SJSA1 (cell line): ENCODE measurements around the gene CDKN1A. TPM values are rescaled to one million over a fixed set of nuclear protein-coding genes. Genes with fewer than 3 reads are reported as not detected.

ENCODE experiments used
- DNase-seq, 2 experiments: peaks; one replicate each; pipeline ENCODE4 v3.0.0-alpha.2; 2015 to 2020; ENCODE audit warnings: low spot score in 2 of 2, low read depth in 1 of 2
- H3K27ac ChIP-seq: fragments of 250-450 bp; sonication (Bioruptor Pico); 2 replicates; pipeline ENCODE4 v1.5.1; 2020; ENCODE audit warnings: mild to moderate bottlenecking, moderate library complexity
- H3K27me3 ChIP-seq: fragments of 250-450 bp; sonication (Bioruptor Pico); replicated peaks from 2 replicates; pipeline ENCODE4 v1.5.1; 2020; ENCODE audit warnings: mild to moderate bottlenecking, moderate library complexity
- H3K36me3 ChIP-seq: fragments of 250-450 bp; sonication (Bioruptor Pico); 2 replicates; pipeline ENCODE4 v1.5.1; 2020; ENCODE audit warnings: mild to moderate bottlenecking
- H3K4me1 ChIP-seq: fragments of 250-450 bp; sonication (Bioruptor Pico); replicated peaks from 2 replicates; pipeline ENCODE4 v1.6.1; 2021; ENCODE audit warnings: mild to moderate bottlenecking
- H3K4me3 ChIP-seq: fragments of 250-450 bp; sonication (Bioruptor Pico); 2 replicates; pipeline ENCODE4 v1.5.1; 2020; ENCODE audit warnings: mild to moderate bottlenecking
- H3K9me3 ChIP-seq: fragments of 250-450 bp; sonication (Bioruptor Pico); replicated peaks from 2 replicates; pipeline ENCODE4 v1.5.1; 2020; ENCODE audit warnings: mild to moderate bottlenecking
- total RNA-seq: library from RNA; depleted of rRNA; stranded (reverse); fragments of >200 nt; shearing (Covaris generic); gene quantifications from 2 replicates; pipeline ENCODE4 v1.2.3, GENCODE V29; 2014

CDKN1A gene
- total RNA-seq, 1 experiment from 2014 or later = 133 TPM

- no peaks in the 10 kb centered on the region for H3K27me3 ChIP-seq
- H3K4me1 ChIP-seq = peaks cover 36% of the 10 kb centered on the region
- no peak overlapping the region for H3K4me3 ChIP-seq
- H3K36me3 ChIP-seq = no peaks in the 10 kb centered on the region
- no peak for DNase-seq
- no peak overlapping the region for H3K27ac ChIP-seq
- no peaks in the 10 kb centered on the region; the same call in 1 of the 2 replicates for H3K9me3 ChIP-seq
These were observed 15.7 kb upstream of the CDKN1A start for GRCh38 chr6:36662827-36663256.

DNA sequence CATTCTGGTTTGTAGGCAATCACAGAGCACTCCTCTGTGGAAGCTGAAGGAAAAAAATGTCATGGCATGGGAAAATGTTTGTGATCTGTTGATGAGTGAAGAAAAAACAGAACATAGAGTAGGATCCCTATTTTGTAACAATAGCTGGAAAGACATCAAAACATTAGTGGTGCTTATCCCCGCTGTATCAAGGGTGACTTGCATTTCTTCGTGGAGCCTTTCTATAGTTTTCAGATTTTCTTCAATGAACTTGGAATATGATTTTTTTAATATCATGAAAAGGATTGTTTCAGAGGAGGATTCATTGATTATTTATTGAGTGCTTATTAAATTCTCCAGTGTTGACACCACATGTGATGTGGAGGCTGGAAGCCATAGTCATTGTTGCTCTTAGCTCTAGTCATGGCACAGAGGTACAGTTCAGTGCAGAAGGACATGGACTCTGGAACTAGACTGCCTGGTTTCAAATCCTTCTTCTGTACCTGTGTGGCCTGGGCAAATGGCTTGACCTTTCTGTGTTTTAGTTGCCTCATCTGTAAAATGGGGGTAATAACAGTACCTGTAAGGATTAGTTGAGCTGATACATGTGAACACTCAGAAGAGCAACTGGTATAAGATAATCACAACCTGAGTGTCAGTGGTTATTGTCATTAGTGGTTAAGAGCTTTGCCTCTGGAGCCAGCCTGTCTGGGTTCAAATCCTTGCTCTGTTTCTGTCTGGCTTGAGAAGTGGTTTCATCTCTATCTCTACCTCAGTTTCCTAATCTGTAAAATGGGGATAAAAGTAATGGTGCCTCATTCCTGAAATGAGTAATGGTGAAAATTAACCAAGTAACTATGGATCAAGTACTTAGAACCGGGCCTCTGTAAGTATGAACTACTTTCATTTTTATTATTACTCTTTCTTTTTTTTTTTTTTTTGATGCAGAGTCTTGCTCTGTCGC is 14.7 kb upstream of the CDKN1A start:
- DNase-seq = no peak
- Histone ChIP-seq H3K9me3 (no peaks in the 10 kb centered on the region; the same call in 1 of the 2 replicates), H3K4me1 (peaks cover 38% of the 10 kb centered on the region), H3K36me3 (no peaks in the 10 kb centered on the region), H3K27ac (no peak overlapping the region), H3K4me3 (no peak overlapping the region), H3K27me3 (no peaks in the 10 kb centered on the region)

- Histone ChIP-seq H3K27ac (no peak overlapping the region), H3K4me3 (no peak overlapping the region), H3K27me3 (no peaks in the 10 kb centered on the region), H3K9me3 (no peaks in the 10 kb centered on the region; the same call in 1 of the 2 replicates), H3K36me3 (no peaks in the 10 kb centered on the region), H3K4me1 (peaks cover 29% of the 10 kb centered on the region)
- no peak for DNase-seq
These were observed 13.3 kb upstream of the CDKN1A start for GRCh38 chr6:36665180-36665579.

DNA sequence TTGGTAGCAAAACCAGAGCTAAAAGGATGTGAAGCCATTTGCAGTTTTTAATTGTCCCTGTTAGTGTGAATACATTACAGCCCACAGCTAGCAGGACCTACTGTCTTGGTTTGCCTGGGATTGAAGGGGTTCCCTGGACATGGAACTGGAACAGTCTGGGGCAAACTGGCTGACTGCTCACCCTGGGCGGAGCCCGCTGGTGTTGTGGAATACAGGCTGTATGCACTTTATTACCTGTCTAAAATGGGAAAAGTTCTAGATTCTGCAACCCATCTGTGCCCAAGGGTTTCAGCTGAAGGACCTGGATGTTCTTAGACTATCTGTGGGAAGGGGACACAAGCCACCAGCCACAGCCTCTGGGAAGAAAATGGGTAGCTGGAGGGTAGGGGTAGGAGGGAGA is 12.2 kb upstream of the CDKN1A start:
- H3K27ac ChIP-seq = peak overlapping the region; percentile 49
- H3K4me1 ChIP-seq = peaks cover 29% of the 10 kb centered on the region
- no peaks in the 10 kb centered on the region for H3K36me3 ChIP-seq
- DNase-seq = no peak
- H3K27me3 ChIP-seq = no peaks in the 10 kb centered on the region
- no peaks in the 10 kb centered on the region; the same call in 1 of the 2 replicates for H3K9me3 ChIP-seq
- H3K4me3 ChIP-seq = no peak overlapping the region

DNA sequence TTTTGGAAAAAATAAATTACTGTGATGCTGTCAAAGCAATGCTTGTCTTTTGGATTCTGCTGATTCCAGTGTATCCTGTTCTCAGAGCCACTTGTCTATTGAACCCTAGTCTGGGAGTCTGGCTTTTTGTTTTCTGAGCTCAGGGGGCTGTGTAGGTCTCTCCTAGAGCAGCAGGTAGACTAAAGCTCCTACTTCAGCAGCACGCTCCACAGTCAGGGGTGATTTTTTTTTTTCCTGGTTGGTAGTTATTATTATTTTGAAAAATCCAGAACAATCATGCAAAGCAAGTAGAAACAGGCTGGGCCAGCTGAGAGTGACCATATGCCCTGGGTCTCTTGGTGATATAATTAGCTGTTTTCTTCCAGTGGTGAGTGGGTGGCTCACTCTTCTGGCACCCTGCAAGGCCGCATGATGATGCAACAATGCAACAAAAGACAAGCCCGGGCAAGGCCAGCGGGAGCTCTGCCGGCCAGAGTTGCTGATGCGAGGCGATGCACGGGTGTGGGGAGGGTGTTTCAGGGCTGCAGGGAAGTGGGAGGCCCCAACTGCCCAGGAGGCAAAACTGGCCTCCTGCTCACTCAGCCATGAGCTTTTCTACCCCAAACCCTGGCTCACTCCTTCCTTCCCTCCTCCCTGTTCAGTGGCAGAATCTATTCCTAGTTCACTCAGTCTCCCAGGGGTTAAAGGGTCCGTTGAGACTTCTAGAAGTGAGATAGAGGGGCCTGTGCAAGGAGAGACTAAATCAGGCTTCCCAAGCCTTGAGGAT is 11.5 kb upstream of the CDKN1A start:
- H3K27me3 ChIP-seq = no peaks in the 10 kb centered on the region
- no peaks in the 10 kb centered on the region; the same call in 1 of the 2 replicates for H3K9me3 ChIP-seq
- no peaks in the 10 kb centered on the region for H3K36me3 ChIP-seq
- DNase-seq = peak; percentile 76 to 88
- peak overlapping the region; percentile 49 for H3K27ac ChIP-seq
- H3K4me1 ChIP-seq = peaks cover 29% of the 10 kb centered on the region
- H3K4me3 ChIP-seq = no peak overlapping the region

DNA sequence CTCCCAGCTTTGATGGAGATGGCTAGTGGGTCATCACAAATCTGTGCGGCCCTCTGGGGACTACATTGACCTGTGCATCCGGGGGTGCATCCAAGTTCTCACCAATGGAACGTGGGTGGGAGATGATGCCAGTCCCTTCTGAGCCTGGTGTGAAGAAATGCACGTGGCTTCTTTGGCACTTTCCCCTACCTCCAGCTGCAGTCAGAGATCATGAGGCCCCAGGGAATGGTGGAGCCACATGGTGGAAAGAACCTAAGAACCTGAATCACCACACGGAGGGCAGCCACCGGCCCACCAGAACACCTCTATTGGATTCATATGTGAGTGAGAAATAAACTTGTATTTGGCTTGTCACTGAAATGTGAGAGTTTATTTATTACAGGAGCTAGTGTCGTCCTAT is 9.9 kb upstream of the CDKN1A start:
- no peak for DNase-seq
- Histone ChIP-seq H3K4me1 (peaks cover 29% of the 10 kb centered on the region), H3K9me3 (no peaks in the 10 kb centered on the region; the same call in 1 of the 2 replicates), H3K27me3 (no peaks in the 10 kb centered on the region), H3K27ac (no peak overlapping the region), H3K36me3 (no peaks in the 10 kb centered on the region), H3K4me3 (no peak overlapping the region)

GRCh38 chr6:36669002-36669401 is 9.5 kb upstream of the CDKN1A start:
- Histone ChIP-seq H3K4me1 (peaks cover 25% of the 10 kb centered on the region), H3K9me3 (no peaks in the 10 kb centered on the region; the same call in 1 of the 2 replicates), H3K36me3 (no peaks in the 10 kb centered on the region), H3K27me3 (no peaks in the 10 kb centered on the region), H3K4me3 (no peak overlapping the region), H3K27ac (no peak overlapping the region)
- DNase-seq = no peak

- Histone ChIP-seq H3K36me3 (no peaks in the 10 kb centered on the region), H3K27ac (no peak overlapping the region), H3K4me3 (no peak overlapping the region), H3K9me3 (no peaks in the 10 kb centered on the region), H3K4me1 (peaks cover 25% of the 10 kb centered on the region), H3K27me3 (no peaks in the 10 kb centered on the region)
- DNase-seq = no peak
These were observed 8.2 kb upstream of the CDKN1A start for GRCh38 chr6:36670271-36670670.

GRCh38 chr6:36671687-36672375 is 6.7 kb upstream of the CDKN1A start:
- no peak for DNase-seq
- no peaks in the 10 kb centered on the region for H3K36me3 ChIP-seq
- H3K27me3 ChIP-seq = no peaks in the 10 kb centered on the region

DNA sequence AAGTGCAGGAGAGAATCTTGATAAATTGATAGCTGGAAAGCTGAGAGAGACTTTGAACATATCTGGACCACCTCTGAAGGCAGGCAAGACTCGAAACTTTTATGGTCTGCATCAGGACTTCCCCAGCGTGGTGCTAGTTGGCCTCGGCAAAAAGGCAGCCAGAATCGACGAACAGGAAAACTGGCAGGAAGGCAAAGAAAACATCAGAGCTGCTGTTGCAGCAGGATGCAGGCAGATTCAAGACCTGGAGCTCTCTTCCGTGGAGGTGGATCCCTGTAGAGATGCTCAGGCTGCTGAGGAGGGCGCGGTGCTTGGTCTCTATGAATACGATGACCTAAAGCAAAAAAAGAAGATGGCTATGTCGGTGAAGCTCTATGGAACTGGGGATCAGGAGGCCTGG is 4.6 kb upstream of the CDKN1A start:
- Histone ChIP-seq H3K27ac (no peak overlapping the region), H3K4me3 (no peak overlapping the region), H3K4me1 (peaks cover 30% of the 10 kb centered on the region), H3K27me3 (no peaks in the 10 kb centered on the region), H3K36me3 (peaks cover 2% of the 10 kb centered on the region; the same call in 1 of the 2 replicates), H3K9me3 (no peaks in the 10 kb centered on the region)
- no peak for DNase-seq

More at GRCh38 chr6:36671687-36672375, 6.7 kb upstream of the CDKN1A start:
- H3K27ac ChIP-seq = no peak overlapping the region
- H3K4me1 ChIP-seq = peaks cover 28% of the 10 kb centered on the region
- H3K4me3 ChIP-seq = no peak overlapping the region
- no peaks in the 10 kb centered on the region for H3K9me3 ChIP-seq

DNA sequence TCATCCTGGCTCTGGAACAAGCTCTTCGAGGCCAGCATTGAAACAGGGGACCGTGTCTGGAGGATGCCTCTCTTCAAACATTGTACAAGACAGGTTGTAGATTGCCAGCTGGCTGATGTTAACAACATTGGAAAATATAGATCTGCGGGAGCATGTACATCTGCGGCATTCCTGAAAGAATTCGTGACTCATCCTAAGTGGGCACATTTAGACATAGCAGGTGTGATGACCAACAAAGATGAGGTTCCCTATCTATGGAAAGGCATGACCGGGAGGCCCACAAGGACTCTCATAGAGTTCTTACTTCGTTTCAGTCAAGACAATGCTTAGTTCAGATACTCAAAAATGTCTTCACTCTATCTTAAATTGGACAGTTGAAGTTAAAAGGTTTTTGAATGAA is 3.6 kb upstream of the CDKN1A start:
- H3K4me1 ChIP-seq = peaks cover 36% of the 10 kb centered on the region
- H3K9me3 ChIP-seq = no peaks in the 10 kb centered on the region
- H3K36me3 ChIP-seq = peaks cover 9% of the 10 kb centered on the region
- DNase-seq = no peak
- no peaks in the 10 kb centered on the region for H3K27me3 ChIP-seq
- H3K4me3 ChIP-seq = no peak overlapping the region
- H3K27ac ChIP-seq = no peak overlapping the region

DNA sequence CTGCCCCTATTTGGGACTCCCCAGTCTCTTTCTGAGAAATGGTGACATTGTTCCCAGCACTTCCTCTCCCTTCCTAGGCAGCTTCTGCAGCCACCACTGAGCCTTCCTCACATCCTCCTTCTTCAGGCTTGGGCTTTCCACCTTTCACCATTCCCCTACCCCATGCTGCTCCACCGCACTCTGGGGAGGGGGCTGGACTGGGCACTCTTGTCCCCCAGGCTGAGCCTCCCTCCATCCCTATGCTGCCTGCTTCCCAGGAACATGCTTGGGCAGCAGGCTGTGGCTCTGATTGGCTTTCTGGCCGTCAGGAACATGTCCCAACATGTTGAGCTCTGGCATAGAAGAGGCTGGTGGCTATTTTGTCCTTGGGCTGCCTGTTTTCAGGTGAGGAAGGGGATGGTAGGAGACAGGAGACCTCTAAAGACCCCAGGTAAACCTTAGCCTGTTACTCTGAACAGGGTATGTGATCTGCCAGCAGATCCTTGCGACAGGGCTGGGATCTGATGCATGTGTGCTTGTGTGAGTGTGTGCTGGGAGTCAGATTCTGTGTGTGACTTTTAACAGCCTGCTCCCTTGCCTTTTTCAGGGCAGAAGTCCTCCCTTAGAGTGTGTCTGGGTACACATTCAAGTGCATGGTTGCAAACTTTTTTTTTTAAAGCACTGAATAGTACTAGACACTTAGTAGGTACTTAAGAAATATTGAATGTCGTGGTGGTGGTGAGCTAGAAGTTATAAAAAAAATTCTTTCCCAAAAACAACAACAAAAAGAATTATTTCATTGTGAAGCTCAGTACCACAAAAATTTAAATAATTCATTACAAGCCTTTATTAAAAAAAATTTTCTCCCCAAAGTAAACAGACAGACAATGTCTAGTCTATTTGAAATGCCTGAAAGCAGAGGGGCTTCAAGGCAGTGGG is 2.1 kb upstream of the CDKN1A start:
- no peaks in the 10 kb centered on the region for H3K27me3 ChIP-seq
- no peak overlapping the region for H3K4me3 ChIP-seq
- no peaks in the 10 kb centered on the region for H3K9me3 ChIP-seq
- H3K36me3 ChIP-seq = peaks cover 13% of the 10 kb centered on the region
- peaks cover 43% of the 10 kb centered on the region for H3K4me1 ChIP-seq
- peak in 1 of 2 experiments; percentile 48 for DNase-seq
- peak overlapping the region; percentile 46 for H3K27ac ChIP-seq
